Kidney capillary endothelial cell (primary cell): Measurements from ENCODE around the gene UGT1A3.
"Not testable (repeated sequence)": the region's sequence is repeated elsewhere in the genome, so short reads cannot be mapped to it uniquely, and the experiment has no call there.

Source experiments
- DNase-seq: peaks from one replicate; pipeline ENCODE4 v3.0.0-alpha.2; 2018; ENCODE audit warnings: low spot score

Gene UGT1A3

DNA sequence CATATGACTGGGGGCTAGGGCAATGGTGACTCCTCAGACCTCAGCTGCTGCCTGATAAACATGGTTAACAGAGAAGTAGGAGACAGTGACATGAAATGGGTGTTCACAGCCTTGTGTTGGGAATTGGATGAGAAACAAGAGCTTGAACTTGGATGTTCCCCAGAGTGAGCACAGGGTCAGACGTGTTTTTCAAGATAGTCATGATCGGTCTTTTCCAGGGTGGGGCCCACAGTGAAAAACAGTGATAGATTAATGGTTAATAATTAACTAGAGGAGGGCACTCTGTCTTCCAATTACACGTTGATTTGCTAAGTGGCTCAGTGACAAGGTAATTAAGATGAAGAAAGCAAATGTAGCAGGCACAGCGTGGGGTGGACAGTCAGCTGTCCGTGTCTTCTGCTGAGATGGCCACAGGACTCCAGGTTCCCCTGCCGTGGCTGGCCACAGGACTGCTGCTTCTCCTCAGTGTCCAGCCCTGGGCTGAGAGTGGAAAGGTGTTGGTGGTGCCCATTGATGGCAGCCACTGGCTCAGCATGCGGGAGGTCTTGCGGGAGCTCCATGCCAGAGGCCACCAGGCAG is at the start of gene UGT1A3:
Gene UGT1A3 (plus strand): TSS at position 320 of the 579 bp plus-strand sequence. CDS start 85 bp downstream, at position 405.
- no peak for DNase-seq

DNA sequence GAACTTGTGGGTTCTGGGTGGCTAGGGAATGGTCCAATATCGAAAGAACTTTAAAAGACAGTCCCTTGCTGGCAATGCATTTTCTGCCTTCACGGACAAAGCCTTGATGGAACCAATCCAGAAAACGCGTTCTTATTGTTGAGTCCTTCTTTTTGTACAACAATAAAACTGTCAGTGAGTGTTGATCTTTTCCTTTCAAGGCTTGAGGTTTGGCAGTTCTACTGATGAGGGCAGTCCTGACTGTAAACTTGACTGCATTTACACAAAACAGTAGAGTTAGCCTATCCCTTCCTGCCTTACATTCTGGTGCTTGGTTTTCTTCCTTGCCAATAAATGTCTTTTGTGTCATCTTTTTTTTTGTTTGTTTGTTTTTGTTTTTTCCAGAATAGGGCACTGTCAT is 49.6 kb upstream of the UGT1A3 start:
- DNase-seq, result no peak

DNA sequence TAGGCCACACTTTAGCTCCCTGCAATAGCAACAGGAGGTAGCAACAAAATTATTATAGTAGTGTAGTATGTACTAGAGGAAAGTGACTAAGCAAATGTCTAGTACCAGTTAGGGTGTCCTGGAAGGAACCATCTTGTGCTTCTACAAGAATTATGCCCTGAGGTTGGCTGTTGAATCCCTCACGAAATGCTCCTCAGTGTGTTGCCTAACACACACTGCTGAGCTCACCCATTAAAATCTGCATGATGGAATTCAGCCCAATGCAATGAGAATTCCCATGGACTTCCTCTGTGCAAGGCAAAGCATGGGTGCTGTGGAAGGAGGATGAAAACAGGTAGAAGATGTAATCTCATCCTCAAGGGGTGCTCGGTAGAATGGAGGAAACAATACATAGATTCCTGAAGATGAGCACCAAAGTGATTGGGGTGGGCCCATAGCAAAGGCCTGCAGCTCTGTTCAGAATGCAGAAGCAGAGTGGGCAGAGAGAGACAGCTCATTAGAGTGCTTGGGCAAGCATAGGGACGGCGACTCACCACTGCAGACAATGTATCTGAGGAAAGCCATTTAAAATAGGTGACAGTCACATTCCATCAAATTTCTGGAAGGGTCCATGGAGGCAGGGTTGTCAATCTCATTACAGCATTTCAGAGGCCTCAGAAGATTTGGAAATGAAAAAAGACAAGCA is 48.3 kb upstream of the UGT1A3 start:
- DNase-seq, result no peak

DNA sequence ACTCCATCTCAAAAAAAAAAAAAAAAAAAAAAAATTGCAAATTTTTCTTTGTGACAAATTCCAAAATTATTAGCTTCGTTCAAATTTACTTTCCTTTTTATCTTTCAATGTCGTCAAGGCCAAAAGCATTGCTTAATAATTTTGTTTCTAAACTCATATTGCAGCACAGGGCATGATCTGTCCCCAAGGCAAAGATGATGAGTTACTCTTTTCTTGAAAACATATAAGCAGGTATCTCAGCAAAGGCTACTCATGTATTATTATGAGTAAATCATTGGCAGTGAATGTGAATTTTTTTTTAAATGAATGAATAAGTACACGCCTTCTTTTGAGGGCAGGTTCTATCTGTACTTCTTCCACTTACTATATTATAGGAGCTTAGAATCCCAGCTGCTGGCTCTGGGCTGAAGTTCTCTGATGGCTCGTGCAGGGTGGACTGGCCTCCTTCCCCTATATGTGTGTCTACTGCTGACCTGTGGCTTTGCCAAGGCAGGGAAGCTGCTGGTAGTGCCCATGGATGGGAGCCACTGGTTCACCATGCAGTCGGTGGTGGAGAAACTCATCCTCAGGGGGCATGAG is 47.2 kb upstream of the UGT1A3 start, which contains the start of gene UGT1A7:
Gene UGT1A7 (plus strand): TSS at position 381 of the 579 bp plus-strand sequence. CDS start 37 bp downstream, at position 418.
- DNase-seq, result no peak

DNA sequence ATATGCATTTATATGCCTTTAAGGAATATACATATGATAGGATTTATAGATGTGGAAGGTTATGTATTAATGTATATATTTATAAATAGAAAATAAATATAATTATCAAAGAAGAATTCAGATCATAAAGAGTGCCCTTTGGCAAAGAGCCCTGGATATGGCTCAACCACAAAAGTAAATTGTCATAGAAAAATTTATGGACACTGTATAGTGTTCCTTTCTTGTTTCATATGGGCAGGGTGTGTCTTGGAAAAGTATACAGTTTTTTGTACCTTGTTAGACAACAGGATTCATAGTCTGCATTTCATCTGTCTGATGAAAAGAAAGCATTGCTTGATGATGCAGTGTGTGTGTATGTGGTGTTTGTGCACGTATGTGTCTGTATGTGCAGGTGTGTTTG is 44.2 kb upstream of the UGT1A3 start:
- DNase-seq, result no peak

DNA sequence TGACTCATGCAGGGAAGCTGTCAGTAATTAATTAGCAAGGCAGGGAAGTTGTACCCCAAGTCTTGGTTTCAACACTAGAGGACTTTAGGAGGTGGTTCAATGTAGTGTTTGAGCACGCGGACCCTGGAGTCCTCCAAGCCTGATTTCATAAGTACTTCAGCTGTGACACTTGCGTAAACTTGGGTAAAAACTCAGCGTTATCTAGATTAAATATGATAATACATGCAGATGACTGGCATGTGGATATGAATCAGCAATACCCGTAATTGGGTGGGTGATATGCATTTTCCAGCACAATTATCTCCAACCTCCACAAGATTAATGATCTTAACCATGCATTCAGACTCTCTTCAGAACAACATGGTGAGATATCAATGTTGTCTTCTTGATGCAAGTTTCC is 41.9 kb upstream of the UGT1A3 start:
- DNase-seq, result no peak

DNA sequence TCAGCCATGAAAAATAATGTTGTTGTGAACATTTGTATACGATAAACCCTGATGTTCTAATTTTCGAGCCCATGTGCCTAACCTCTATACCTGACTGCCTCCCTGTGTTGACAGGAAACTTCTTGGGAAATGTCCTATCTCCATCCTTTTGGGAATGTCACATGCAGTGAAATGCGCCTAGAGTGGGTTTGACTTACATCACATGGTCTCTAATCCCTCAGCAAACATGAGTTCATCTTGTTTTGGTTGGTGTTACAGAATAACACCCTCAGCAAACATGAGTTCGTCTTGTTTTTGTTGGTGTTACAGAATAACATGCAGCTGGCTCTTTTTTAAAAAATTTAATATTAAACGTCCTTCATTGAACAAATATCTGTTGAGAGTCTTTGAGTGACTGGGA is 40.5 kb upstream of the UGT1A3 start:
- no peak for DNase-seq

DNA sequence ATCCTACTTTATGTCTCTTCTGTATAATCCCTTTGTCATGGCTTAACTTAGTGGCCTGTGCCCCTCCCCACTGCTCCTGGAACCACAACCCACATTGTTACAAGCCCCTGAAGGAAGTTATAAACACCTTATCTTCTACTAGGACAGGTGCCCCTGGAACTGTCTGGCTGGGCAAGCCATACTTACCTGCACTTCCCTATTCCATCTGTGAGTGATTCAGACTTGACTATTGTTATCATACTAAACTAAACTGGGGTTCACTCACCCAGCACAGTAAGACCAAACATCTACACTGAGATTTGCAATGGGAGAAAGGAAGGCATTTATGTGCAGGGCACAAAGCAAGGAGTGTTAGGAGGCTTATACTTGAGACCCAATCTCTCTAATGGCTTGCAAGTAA is 39.8 kb upstream of the UGT1A3 start:
- DNase-seq, result no peak

DNA sequence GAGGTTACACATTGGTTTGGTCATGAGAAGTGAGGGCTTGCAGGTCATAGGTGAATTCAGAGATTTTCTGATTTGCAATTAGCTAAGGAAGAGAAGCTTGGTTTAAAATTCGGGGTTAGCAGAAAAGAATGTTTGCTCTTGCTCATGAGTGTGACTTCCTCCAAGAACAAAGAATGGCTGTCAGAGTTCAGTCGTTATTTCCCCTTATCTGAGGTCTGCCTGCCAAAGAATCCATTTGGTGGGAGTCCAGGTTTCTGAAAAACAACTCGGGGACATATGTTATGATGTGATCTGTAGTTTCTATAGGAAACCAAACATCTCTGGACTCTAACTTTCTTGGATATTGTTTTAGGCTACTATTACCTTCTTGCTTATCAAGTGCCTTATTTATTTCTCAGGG is 39.3 kb upstream of the UGT1A3 start:
- DNase-seq, result no peak

DNA sequence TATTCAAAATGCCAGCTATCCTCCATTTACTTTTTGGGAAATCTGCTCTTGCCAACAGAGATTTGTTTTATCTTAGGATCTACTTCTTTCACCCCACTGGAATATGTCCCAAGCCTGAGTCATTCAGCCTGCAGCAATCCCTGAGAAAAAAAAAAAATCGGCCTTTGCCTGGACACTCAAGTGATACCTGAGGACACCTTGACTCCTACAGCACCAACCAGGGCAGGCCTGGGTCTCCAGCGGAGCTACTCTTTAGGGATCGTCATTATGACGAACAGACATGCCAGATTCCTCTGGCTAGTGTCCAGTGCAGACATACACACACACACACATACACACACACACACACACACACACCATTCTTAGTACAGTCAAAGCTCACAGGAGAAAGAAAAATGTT is 38.4 kb upstream of the UGT1A3 start:
- no peak for DNase-seq

DNA sequence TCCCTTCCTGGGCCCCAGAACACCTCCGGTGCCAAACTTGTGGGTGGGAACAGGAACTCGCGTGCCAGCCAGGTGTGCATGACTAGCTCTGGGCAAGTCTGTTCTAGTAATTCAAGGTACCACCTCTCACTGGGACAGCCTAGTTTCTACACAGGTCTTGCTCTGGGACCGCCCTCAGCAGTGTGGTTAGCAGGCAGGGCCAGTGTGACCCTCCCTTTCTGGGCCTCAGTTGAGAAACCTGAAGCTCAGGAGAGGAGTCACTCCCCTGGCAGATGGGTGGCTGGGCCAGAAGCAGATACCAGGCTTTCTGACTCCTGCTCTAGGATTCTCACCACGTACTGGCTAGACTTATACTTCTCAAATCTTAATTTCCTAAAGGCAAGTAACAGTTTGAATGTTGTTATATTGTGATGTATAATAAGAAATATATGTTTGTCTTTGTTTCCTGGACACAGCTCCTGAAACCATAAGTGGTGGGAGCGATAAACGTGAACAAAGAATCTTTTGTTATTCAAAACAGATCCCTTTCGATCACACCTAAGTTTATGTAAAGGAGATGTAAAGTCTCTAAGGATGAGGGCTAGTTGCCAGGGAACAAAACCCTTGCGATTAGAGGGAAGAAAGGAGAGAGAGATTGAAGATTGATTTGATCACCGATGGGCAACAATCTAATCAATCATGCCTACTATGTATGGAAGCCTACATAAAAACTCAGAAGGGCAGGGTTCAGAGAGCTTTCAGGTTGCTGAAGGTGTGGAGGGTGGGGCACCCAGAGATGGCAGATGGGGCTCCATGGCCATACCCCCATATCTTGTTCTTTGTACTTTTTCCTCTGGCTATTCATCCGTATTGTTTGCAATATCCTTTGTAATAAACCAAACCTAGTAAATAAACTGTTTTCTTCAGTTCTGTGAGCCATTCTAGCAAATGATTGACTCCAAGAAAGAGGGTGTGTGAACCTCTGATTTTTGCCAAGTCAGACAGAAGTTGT is 37.1 kb upstream of the UGT1A3 start:
- no peak for DNase-seq

DNA sequence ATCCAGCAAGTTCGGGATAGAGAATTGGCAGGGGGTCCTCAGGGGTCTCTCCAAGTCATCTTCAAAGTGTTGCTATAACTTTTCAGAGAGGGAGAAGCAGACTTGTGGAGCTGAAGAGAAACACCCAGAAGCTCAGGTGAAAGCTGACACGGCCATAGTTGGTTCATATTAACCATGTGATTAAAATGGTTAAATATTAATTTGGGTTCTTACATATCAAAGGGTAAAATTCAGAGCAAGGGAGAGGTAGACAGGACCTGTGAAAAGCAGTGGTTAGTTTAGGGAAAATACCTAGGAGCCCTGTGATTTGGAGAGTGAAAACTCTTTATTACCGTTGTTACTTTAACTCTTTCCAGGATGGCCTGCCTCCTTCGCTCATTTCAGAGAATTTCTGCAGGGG is 36.2 kb upstream of the UGT1A3 start, which contains the start of gene UGT1A6:
Gene UGT1A6 (plus strand): TSS at position 243 of the 400 bp plus-strand sequence. CDS start 115 bp downstream, at position 358.
- DNase-seq, result no peak

DNA sequence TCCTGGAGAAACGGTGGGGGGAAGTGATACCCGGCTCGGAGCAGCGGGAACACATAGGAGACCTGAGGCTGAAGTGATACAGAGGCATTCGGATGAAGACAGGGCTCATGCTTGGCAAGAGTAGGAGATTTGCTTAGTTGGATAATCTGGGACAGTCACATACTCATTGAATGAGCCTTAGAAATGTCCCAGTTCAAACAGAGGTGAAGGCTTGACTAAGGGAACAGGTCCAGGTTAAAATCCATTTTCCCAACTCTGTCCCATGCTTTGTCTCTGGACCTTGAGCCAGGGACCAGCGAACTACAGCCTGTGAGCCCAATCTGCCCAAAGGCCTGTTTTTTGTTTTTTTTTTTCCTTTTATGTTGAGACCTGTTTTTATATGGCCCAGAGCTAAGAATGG is 34.9 kb upstream of the UGT1A3 start:
- no peak for DNase-seq

DNA sequence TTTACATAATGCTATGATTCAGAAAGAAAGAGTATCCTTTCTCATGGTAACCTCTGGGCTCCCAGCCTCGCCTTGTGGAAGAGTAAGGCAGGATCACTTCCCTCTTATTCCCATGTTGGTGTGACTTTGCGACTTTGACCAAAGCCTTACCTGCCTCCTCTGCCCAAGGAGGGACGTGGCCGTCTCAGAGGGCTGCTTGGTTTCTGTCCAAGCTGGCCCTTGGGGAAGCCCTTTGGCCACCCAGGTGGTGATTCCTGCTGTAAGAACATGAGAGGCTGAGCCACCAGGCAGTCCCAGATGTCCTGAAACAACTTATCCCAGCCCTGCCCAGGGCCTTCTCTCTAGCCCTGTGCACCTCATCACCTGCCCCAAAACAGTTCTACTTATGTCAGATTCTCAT is 30.1 kb upstream of the UGT1A3 start:
- no peak for DNase-seq

DNA sequence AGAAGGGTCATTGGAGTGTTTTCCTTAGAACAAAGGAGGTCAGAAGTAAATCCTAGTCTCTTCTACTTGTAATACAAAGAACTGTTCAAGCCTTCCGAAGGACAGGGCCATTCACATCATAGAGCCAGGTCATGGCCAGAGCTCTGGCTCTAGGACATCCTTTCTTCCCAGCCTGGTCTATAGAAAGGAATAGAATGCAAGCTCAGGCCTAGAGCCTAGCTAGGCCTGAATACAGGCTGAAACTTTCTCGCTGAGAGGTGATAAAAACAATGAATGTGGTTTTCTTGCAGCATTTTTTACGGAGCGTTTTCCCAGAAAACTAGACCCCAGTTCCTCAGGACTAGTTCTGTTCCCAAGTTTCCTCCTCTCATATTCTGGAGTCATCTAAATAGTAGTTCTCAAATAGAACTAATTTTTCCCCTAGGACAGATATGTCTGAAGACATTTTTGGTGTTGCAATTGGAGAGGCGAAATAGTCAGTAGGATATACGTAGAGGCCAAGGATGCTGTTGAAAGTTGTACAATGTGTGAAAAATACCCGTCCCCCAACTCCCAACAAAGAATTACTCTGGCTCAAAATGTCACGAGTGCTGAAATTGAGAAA is 29.3 kb upstream of the UGT1A3 start:
- no peak for DNase-seq

DNA sequence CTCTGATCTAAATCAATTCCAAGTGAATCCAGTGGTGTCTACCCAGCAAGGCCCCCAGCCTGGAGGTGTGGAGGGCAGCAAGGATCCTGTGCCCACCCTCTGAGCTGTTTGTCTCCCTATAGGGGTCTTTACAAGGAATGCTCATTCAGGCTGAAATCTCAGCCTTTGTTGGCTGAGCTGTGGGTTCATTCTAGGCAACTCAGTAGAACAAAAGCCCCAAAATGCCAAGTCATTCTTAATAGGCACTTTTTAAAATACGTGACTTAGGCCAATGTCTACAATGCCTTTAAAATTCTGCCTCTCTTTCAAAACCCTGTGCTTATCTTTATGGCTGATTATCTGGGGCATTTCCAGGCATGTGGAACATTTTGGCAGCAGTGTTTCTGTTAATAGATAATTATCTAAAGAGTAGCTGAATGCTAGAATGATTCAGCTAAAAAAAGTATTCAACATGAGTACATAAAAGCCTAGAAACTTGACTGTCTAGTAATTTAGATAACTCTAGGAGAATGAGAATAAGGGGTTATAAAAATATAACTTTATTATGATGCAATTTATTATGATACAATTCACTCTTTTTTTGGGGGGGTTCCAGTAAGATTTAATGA is 28.7 kb upstream of the UGT1A3 start:
- DNase-seq, result no peak

DNA sequence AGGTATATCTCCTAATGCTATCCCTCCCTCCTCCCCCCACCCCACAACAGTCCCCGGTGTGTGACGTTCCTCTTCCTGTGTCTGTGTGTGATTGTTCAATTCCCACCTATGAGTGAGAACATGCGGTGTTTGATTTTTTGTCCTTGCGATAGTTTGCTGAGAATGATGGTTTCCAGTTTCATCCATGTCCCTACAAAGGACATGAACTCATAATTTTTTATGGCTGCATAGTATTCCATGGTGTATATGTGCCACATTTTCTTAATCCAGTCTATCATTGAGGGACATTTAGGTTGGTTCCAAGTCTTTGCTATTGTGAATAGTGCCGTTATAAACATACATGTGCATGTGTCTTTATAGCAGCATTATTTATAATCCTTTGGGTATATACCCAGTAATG is 28.0 kb upstream of the UGT1A3 start:
- not testable (repeated sequence) for DNase-seq

DNA sequence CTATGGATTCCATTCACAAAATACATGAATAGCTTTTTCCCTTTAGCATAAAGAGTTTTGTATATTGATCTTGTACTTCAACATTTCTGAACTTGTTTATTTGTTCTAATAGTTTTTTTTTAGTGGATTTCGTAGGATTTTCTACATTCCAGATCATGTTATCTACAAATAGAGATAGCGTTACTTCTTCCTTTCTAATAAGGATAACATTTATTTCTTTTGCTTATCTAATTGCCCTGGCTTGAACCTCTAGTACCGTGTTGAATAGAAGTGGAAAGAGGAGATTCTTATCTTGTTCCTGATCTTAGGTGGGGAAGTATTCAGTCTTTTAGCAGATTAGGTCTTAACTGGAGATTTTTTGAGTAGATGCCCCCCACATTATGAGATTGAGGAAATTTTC is 26.6 kb upstream of the UGT1A3 start:
- no peak for DNase-seq

DNA sequence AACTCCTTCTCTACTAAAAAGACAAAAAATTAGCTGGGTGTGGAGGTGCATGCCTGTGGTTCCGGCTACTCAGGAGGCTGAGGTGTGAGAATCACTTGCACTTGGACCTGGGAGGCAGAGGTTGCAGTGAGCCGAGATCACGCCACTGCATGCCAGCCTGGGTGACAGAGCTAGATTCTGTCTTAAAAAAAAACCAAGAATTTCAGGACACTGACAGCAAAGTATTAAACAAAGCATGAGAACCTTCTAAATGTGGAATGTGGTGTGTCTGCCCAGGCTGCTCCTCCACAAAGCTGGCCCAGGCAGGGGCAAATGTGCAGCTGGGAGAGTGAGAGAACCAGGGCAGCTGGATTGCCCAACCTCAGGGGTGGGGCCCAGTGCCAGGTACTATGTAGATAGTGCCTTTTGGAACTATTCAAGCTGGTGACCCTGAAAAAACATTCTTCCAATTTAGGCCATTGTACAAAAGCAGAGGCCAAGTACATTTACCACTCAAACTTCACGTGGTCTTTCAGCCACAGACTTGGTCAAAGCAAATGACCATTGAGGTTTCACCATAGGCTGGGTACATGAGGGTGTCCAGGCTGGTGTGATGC is 22.8 kb upstream of the UGT1A3 start:
- no peak for DNase-seq

DNA sequence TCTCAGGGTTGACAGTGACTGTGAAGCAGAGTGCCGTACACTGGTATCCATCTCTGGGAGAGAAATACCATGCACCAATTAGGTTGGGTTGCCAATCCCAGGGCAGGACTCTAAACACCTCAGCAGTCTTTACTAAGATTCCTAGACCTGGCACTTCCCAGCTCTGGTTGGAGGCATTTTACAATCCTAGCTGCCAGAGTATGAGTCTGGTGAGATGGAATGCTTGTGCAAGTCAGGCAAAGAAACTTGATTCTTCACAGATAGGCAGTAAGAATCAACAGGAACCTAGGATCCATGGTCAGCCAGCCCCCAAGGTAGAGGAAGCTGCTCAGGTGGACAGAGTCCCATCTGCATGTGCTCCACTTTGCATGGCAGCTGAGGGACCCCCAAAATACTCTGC is 22.1 kb upstream of the UGT1A3 start:
- no peak for DNase-seq
